ENCODE results near the gene CCDC188. TPM values are rescaled to one million over a fixed set of nuclear protein-coding genes. Genes with fewer than 3 reads are reported as not detected.

The CCDC188 gene
- total RNA-seq, 1 experiment from 2014 or later = not detected

- TF ChIP-seq, protein P1, sequence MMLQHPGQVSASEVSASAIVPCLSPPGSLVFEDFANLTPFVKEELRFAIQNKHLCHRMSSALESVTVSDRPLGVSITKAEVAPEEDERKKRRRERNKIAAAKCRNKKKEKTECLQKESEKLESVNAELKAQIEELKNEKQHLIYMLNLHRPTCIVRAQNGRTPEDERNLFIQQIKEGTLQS (CRISPR knock-in tag; conservative IDR thresholded peaks at IDR 0.05) = no peak
- TF ChIP-seq, protein P2, sequence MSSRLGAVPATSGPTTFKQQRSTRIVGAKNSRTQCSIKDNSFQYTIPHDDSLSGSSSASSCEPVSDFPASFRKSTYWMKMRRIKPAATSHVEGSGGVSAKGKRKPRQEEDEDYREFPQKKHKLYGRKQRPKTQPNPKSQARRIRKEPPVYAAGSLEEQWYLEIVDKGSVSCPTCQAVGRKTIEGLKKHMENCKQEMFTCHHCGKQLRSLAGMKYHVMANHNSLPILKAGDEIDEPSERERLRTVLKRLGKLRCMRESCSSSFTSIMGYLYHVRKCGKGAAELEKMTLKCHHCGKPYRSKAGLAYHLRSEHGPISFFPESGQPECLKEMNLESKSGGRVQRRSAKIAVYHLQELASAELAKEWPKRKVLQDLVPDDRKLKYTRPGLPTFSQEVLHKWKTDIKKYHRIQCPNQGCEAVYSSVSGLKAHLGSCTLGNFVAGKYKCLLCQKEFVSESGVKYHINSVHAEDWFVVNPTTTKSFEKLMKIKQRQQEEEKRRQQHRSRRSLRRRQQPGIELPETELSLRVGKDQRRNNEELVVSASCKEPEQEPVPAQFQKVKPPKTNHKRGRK (CRISPR knock-in tag; IDR thresholded peaks at IDR 0.05; ENCODE audit: borderline replicate concordance) = no peak
- TF ChIP-seq MXD4 (CRISPR knock-in tag; IDR thresholded peaks at IDR 0.05; ENCODE audit: borderline replicate concordance) (no peak), SMAD3 (CRISPR knock-in tag; IDR thresholded peaks at IDR 0.05; ENCODE audit: borderline replicate concordance) (no peak), TEAD1 (CRISPR knock-in tag; IDR thresholded peaks at IDR 0.05) (no peak), ZNF121 (CRISPR knock-in tag; IDR thresholded peaks at IDR 0.05) (no peak), SMAD4 (CRISPR knock-in tag; IDR thresholded peaks at IDR 0.05) (no peak), ZNF423 (CRISPR knock-in tag; IDR thresholded peaks at IDR 0.05) (no peak)
- TF ChIP-seq, protein P3, sequence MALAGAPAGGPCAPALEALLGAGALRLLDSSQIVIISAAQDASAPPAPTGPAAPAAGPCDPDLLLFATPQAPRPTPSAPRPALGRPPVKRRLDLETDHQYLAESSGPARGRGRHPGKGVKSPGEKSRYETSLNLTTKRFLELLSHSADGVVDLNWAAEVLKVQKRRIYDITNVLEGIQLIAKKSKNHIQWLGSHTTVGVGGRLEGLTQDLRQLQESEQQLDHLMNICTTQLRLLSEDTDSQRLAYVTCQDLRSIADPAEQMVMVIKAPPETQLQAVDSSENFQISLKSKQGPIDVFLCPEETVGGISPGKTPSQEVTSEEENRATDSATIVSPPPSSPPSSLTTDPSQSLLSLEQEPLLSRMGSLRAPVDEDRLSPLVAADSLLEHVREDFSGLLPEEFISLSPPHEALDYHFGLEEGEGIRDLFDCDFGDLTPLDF (CRISPR knock-in tag; IDR thresholded peaks at IDR 0.05) = no peak
- TF ChIP-seq, protein P4, sequence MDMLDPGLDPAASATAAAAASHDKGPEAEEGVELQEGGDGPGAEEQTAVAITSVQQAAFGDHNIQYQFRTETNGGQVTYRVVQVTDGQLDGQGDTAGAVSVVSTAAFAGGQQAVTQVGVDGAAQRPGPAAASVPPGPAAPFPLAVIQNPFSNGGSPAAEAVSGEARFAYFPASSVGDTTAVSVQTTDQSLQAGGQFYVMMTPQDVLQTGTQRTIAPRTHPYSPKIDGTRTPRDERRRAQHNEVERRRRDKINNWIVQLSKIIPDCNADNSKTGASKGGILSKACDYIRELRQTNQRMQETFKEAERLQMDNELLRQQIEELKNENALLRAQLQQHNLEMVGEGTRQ (CRISPR knock-in tag; IDR thresholded peaks at IDR 0.05) = no peak
- TF ChIP-seq, protein P5, sequence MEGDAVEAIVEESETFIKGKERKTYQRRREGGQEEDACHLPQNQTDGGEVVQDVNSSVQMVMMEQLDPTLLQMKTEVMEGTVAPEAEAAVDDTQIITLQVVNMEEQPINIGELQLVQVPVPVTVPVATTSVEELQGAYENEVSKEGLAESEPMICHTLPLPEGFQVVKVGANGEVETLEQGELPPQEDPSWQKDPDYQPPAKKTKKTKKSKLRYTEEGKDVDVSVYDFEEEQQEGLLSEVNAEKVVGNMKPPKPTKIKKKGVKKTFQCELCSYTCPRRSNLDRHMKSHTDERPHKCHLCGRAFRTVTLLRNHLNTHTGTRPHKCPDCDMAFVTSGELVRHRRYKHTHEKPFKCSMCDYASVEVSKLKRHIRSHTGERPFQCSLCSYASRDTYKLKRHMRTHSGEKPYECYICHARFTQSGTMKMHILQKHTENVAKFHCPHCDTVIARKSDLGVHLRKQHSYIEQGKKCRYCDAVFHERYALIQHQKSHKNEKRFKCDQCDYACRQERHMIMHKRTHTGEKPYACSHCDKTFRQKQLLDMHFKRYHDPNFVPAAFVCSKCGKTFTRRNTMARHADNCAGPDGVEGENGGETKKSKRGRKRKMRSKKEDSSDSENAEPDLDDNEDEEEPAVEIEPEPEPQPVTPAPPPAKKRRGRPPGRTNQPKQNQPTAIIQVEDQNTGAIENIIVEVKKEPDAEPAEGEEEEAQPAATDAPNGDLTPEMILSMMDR (IDR thresholded peaks at IDR 0.05) = no peak
- CTCF ChIA-PET = no interaction called here
- Mint-ChIP-seq H3K36me3 (no peaks in the 10 kb centered on the region), H3K9me3 (no peaks in the 10 kb centered on the region), H3K4me3 (peak overlapping the region; percentile 47), H3K4me1 (0 out of 2 replicates have a peak, but pooled peaks cover 6% of the 10 kb centered on the region), H3K27me3 (ENCODE audit: low read depth) (no peaks in the 10 kb centered on the region), H3K27ac (no peak overlapping the region; the same call in 1 of the 2 replicates)
- ATAC-seq (no peak), DNase-seq (ENCODE audit: low spot score) (no peak)
- POLR2A ChIA-PET = no interaction called here
Observed at GRCh38 chr22:20133930-20134549, 16.8 kb downstream of the CCDC188 start.

- Mint-ChIP-seq H3K27me3 (ENCODE audit: low read depth) (no peaks in the 10 kb centered on the region), H3K4me1 (0 out of 2 replicates have a peak, but pooled peaks cover 6% of the 10 kb centered on the region), H3K36me3 (peaks cover 3% of the 10 kb centered on the region; the same call in 1 of the 2 replicates), H3K27ac (no peak overlapping the region), H3K9me3 (no peaks in the 10 kb centered on the region), H3K4me3 (peak overlapping the region; percentile 62)
- DNase-seq (ENCODE audit: low spot score) = no peak
- POLR2A ChIA-PET = no interaction called here
- no peak for ATAC-seq
- CTCF ChIA-PET = no interaction called here
- TF ChIP-seq FOXK1 (CRISPR knock-in tag; IDR thresholded peaks at IDR 0.05) (no peak), PRDM15 (CRISPR knock-in tag; IDR thresholded peaks at IDR 0.05) (no peak), IRF2 (CRISPR knock-in tag; IDR thresholded peaks at IDR 0.05; ENCODE audit: borderline replicate concordance, low read depth) (no peak), GABPB1 (CRISPR knock-in tag; IDR thresholded peaks at IDR 0.05) (no peak), ZBTB21 (CRISPR knock-in tag; IDR thresholded peaks at IDR 0.05; ENCODE audit: borderline replicate concordance) (no peak), NFE2L1 (CRISPR knock-in tag; IDR thresholded peaks at IDR 0.05) (no peak), KAT7 (CRISPR knock-in tag; IDR thresholded peaks at IDR 0.05; ENCODE audit: borderline replicate concordance) (no peak), ZNF416 (CRISPR knock-in tag; IDR thresholded peaks at IDR 0.05) (no peak), ESRRA (CRISPR knock-in tag; IDR thresholded peaks at IDR 0.05; ENCODE audit: borderline replicate concordance) (no peak), SMAD4 (CRISPR knock-in tag; IDR thresholded peaks at IDR 0.05) (no peak), EMX1 (CRISPR knock-in tag; IDR thresholded peaks at IDR 0.05) (no peak)
- TF ChIP-seq, protein P6, sequence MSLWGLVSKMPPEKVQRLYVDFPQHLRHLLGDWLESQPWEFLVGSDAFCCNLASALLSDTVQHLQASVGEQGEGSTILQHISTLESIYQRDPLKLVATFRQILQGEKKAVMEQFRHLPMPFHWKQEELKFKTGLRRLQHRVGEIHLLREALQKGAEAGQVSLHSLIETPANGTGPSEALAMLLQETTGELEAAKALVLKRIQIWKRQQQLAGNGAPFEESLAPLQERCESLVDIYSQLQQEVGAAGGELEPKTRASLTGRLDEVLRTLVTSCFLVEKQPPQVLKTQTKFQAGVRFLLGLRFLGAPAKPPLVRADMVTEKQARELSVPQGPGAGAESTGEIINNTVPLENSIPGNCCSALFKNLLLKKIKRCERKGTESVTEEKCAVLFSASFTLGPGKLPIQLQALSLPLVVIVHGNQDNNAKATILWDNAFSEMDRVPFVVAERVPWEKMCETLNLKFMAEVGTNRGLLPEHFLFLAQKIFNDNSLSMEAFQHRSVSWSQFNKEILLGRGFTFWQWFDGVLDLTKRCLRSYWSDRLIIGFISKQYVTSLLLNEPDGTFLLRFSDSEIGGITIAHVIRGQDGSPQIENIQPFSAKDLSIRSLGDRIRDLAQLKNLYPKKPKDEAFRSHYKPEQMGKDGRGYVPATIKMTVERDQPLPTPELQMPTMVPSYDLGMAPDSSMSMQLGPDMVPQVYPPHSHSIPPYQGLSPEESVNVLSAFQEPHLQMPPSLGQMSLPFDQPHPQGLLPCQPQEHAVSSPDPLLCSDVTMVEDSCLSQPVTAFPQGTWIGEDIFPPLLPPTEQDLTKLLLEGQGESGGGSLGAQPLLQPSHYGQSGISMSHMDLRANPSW (CRISPR knock-in tag; conservative IDR thresholded peaks at IDR 0.05; ENCODE audit: low read depth) = no peak
- TF ChIP-seq, protein P1 (CRISPR knock-in tag; conservative IDR thresholded peaks at IDR 0.05) = no peak
Observed at GRCh38 chr22:20132686-20133246, 18.1 kb downstream of the CCDC188 start.

Measured in WTC11 (cell line).